HUES48 (cell line): ENCODE data around the gene PKIB.

Experiments
- H3K27ac ChIP-seq: one replicate; pipeline ENCODE4 v1.7.0; 2013; ENCODE audit warnings: low read depth, low read length, inconsistent platforms
- H3K27me3 ChIP-seq: 2 replicates; pipeline ENCODE4 v1.6.1; 2013; ENCODE audit warnings: mild to moderate bottlenecking, low read length; ENCODE audit not compliant: control insufficient read depth, insufficient read depth
- H3K36me3 ChIP-seq: 2 replicates; pipeline ENCODE4 v1.6.1; 2013; ENCODE audit warnings: low read length; ENCODE audit not compliant: control insufficient read depth, insufficient read depth
- H3K4me1 ChIP-seq: 2 replicates; pipeline ENCODE4 v1.6.1; 2013; ENCODE audit warnings: mild to moderate bottlenecking, low read length; ENCODE audit not compliant: control insufficient read depth, insufficient read depth
- H3K4me3 ChIP-seq: 2 replicates; pipeline ENCODE4 v1.5.1; 2013; ENCODE audit warnings: mild to moderate bottlenecking, low read depth, low read length
- H3K9ac ChIP-seq: 2 replicates; pipeline ENCODE4 v1.6.1; 2013; ENCODE audit warnings: mild to moderate bottlenecking, low read depth, low read length, moderate library complexity
- H3K9me3 ChIP-seq: 2 replicates; pipeline ENCODE4 v1.6.1; 2013; ENCODE audit warnings: low read length; ENCODE audit not compliant: control insufficient read depth, insufficient read depth

The PKIB gene

DNA sequence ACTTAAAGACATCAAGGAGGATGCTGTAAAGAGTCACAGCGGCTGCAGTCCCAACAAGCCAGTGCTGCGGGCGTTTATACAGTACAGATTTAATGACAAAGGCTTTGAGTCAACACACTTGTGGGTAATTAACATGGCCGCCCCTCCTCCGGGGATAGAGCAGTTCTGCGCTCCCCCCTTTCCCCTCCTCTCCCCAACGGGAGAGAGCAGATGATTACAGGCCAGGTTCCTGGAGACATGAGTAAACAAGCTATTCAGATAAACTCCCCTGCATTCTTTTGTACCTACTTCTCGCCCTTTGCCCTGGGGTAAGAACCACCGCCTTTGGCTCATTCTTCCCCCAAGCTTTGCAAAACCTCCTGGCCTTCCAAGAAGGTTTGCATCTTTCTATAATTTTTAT, 145.7 kb downstream of the PKIB start:
- H3K4me1 ChIP-seq = peaks cover 22% of the 10 kb centered on the region
- no peaks in the 10 kb centered on the region for H3K36me3 ChIP-seq
- no peak overlapping the region for H3K27ac ChIP-seq
- peaks cover 29% of the 10 kb centered on the region for H3K27me3 ChIP-seq
- H3K4me3 ChIP-seq = no peak overlapping the region
- H3K9ac ChIP-seq = no peak overlapping the region
- no peaks in the 10 kb centered on the region for H3K9me3 ChIP-seq

DNA sequence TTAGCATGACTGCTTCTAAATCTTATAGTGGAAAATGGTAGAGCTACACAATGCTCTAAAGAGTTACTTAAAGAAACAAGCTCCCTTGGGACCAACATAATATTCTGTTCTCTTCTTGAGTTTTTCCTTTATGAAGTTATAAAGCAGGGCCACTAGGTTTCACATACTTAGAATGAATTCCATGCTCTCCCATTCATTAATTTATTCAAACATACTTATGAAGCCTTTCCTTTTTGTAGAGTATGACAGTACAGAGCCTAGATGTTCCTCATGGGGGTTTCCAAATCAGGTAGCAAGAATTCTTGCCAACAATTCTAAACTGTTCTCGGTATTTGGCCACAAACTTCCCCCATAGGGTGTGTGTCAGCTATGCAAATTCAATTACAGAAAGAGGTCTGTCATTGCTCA, 148.7 kb downstream of the PKIB start:
- Histone ChIP-seq H3K4me3 (no peak overlapping the region), H3K27me3 (peaks cover 27% of the 10 kb centered on the region), H3K9ac (no peak overlapping the region), H3K9me3 (no peaks in the 10 kb centered on the region), H3K36me3 (no peaks in the 10 kb centered on the region), H3K4me1 (0 out of 2 replicates have a peak, but pooled peaks cover 4% of the 10 kb centered on the region), H3K27ac (no peak overlapping the region)

DNA sequence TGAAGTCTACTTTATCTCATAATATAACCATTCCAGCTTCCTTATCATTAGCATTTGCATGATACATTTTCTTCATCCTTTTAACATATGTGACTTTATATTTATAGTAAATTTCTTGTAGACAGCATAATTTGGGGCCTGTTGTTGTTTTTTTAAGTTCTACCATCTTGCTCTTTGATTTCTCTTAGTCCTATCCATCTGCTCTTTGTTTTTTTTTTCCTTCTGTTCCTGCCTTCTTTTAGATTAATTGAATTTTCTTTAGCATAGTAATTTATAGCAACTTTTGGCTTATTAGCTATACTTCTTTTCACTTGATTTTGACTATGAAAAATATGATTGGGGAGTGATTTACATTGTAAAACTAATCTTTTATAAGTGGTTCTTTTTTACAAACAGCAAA, 150.1 kb downstream of the PKIB start:
- H3K9me3 ChIP-seq = no peaks in the 10 kb centered on the region
- peaks cover 16% of the 10 kb centered on the region for H3K27me3 ChIP-seq
- H3K9ac ChIP-seq = no peak overlapping the region
- no peak overlapping the region for H3K27ac ChIP-seq
- no peaks in the 10 kb centered on the region for H3K36me3 ChIP-seq
- 0 out of 2 replicates have a peak, but pooled peaks cover 4% of the 10 kb centered on the region for H3K4me1 ChIP-seq
- H3K4me3 ChIP-seq = no peak overlapping the region

DNA sequence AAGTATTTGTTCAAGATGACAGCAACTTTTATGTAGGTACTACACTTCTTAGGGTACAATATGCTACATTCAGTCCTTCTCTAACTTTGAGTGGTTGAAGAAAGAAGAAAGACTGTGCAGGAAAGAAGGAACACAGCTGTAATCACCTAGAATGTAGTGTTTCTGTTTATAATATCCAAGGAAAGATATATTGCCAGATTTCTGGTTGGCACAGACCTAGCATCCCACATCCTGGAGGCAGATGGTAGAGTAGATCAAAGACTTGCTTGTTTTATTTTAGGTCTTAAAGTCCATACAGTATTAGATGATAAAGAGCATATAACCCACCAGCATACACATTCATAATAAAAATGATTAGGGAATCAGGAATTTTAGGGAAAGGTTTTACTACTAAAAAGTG, 156.1 kb downstream of the PKIB start:
- Histone ChIP-seq H3K9ac (no peak overlapping the region), H3K4me1 (peaks cover 6% of the 10 kb centered on the region; the same call in 1 of the 2 replicates), H3K9me3 (no peaks in the 10 kb centered on the region), H3K27ac (no peak overlapping the region), H3K36me3 (no peaks in the 10 kb centered on the region), H3K4me3 (no peak overlapping the region), H3K27me3 (no peaks in the 10 kb centered on the region)

DNA sequence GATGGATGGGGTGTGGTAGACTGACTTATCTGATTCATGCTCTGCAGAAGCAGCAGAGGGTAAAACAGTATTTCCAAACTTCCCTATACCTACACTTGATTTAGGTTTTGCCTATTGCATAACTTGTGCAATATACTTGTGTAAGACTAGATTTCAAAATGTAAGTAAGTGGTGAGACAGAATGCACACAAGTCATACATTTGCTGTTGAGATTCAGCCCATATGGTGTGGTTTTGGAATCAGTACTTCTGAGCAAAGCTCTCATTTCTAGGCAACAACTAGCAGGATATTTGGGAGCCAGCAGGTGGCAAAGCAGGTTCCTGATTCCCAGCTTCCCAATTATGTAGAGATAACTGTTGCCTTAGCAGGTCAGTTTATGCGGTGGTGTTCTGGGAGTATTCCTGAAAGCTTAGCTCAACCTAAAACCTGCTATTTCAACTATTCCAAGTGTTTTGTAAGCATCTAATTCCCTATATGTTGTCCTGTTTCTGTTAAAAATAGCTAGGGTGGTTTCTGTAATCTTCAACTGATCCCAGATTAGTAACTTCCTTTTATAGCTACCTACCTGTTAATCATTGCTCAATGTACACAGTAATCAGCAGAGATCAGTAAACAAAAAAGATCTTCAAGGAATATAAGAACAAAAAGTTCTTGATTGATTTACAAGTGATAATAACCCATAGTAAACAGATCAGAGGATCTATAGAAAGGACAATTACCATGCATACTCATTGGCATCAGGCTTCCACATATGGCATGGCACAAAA, 160.8 kb downstream of the PKIB start:
- Histone ChIP-seq H3K4me1 (peaks cover 6% of the 10 kb centered on the region; the same call in 1 of the 2 replicates), H3K36me3 (no peaks in the 10 kb centered on the region)

DNA sequence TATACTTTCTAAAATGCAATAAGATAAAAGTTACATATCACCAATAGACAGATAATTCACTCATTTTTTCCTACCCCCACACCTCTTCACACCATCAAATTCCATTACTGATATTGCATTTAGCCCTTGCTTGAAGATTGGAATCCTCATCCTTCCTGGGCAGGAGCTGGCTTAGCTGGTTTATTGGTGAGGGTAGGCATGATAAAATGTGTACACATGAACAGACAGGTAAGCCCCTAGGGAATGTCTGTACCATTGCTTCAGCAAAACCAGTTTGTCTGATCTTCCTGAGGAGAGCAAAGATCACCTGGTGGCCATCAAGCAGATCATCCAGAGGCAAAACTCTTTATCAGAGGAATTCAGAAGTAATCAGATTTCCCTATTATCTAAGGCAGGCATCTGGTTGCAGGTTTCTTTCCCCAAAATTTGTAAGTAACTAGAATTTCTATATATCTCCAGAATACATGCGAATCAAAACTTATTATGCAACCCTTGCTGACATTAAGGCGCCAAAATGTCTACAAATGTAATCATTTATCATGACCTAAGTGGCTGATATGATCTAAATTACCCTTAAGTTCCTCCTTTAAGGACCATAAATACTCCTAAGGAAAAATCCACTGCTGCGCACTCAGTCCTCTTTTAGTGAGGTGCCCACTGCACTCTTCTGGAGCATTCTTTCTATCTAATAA, 162.7 kb downstream of the PKIB start:
- Histone ChIP-seq H3K4me3 (no peak overlapping the region), H3K9me3 (no peaks in the 10 kb centered on the region), H3K27me3 (no peaks in the 10 kb centered on the region), H3K36me3 (no peaks in the 10 kb centered on the region), H3K9ac (no peak overlapping the region), H3K4me1 (peaks cover 6% of the 10 kb centered on the region; the same call in 1 of the 2 replicates), H3K27ac (no peak overlapping the region)

More for the DNA sequence above, 160.8 kb downstream of the PKIB start:
- Histone ChIP-seq H3K27me3 (no peaks in the 10 kb centered on the region), H3K9me3 (no peaks in the 10 kb centered on the region), H3K27ac (no peak overlapping the region), H3K4me3 (no peak overlapping the region), H3K9ac (no peak overlapping the region)
